ENCODE results near the gene SHQ1. TPM values are rescaled to one million over a fixed set of nuclear protein-coding genes. Genes with fewer than 3 reads are reported as not detected.
A peak's percentile ranks its signal among the peaks of the same experiment; 100 is the strongest.
"Not testable (repeated sequence)": the region's sequence is repeated elsewhere in the genome, so short reads cannot be mapped to it uniquely, and the experiment has no call there.

The SHQ1 gene
- total RNA-seq, 2 experiments from 2014 or later, result 9.4 to 13.1 TPM

DNA sequence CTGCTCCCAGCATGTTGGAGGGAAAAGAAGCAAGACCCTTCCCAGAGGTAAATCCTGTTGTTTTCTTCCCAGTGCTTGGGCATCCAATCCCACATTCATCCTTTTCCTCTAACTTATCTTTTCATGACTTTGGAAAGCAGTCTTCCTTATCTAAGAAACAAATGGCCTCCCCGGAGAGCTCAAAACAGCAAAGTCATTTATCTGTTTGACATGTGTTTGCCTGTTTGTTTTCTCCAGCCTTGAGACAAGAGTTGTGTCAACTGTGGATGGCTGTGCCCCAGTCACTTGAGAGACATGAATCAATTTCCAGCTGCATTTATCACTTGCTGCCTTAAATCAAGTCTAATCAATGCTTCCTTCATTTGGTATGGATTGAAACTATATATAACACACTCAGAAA lies 103.9 kb downstream of the SHQ1 start:
- intact Hi-C loops (cut with DNase I, micrococcal nuclease), result no loop called here
- Mint-ChIP-seq H3K9me3 (no peaks in the 10 kb centered on the region), H3K27ac (no peak overlapping the region), H3K4me3 (no peak overlapping the region), H3K36me3 (ENCODE audit: low read depth) (peaks cover 23% of the 10 kb centered on the region), H3K27me3 (no peaks in the 10 kb centered on the region), H3K4me1 (ENCODE audit: low read depth) (peaks cover 47% of the 10 kb centered on the region)
- no peak overlapping the region for H3K27ac ChIP-seq (ENCODE audit: low read depth in 1 of 2, low read length in 2 of 2)
- peaks cover 19% of the 10 kb centered on the region for H3K4me1 ChIP-seq (ENCODE audit: insufficient read depth, low read length)
- H3K4me3 ChIP-seq (ENCODE audit: low read length), result no peak overlapping the region
- TF ChIP-seq, protein P1, sequence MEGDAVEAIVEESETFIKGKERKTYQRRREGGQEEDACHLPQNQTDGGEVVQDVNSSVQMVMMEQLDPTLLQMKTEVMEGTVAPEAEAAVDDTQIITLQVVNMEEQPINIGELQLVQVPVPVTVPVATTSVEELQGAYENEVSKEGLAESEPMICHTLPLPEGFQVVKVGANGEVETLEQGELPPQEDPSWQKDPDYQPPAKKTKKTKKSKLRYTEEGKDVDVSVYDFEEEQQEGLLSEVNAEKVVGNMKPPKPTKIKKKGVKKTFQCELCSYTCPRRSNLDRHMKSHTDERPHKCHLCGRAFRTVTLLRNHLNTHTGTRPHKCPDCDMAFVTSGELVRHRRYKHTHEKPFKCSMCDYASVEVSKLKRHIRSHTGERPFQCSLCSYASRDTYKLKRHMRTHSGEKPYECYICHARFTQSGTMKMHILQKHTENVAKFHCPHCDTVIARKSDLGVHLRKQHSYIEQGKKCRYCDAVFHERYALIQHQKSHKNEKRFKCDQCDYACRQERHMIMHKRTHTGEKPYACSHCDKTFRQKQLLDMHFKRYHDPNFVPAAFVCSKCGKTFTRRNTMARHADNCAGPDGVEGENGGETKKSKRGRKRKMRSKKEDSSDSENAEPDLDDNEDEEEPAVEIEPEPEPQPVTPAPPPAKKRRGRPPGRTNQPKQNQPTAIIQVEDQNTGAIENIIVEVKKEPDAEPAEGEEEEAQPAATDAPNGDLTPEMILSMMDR (IDR thresholded peaks at IDR 0.05), result no peak
- ATAC-seq (ENCODE audit: poor library complexity) (no peak), DNase-seq (no peak)
- H3K9me3 ChIP-seq (ENCODE audit: control insufficient read depth in 1 of 2, insufficient read depth in 1 of 2, low read length in 2 of 2), result no peaks in the 10 kb centered on the region
- no peaks in the 10 kb centered on the region for H3K27me3 ChIP-seq (ENCODE audit: control insufficient read depth in 1 of 2, insufficient read depth in 2 of 2, low read length in 2 of 2)
- CTCF ChIA-PET, result interaction anchor here (0.6 to 0.7 kb wide), 2 partner anchors 9 to 86 kb away, joined by 3 to 4 read pairs; no protein-coding TSS in a partner anchor
- no peaks in the 10 kb centered on the region for H3K36me3 ChIP-seq (ENCODE audit: insufficient read depth, low read length)
- POLR2A ChIA-PET, result interaction anchor here (1.0 kb wide), 1 partner anchor 248 kb away, joined by 3 read pairs; no protein-coding TSS in a partner anchor

- Histone ChIP-seq H3K27ac (ENCODE audit: low read depth in 1 of 2, low read length in 2 of 2) (peak overlapping the region; percentile 54), H3K4me1 (ENCODE audit: insufficient read depth, low read length) (peaks cover 25% of the 10 kb centered on the region), H3K36me3 (ENCODE audit: insufficient read depth, low read length) (no peaks in the 10 kb centered on the region), H3K4me3 (ENCODE audit: low read length) (peak overlapping the region; percentile 76), H3K27me3 (ENCODE audit: control insufficient read depth in 1 of 2, insufficient read depth in 2 of 2, low read length in 2 of 2) (no peaks in the 10 kb centered on the region), H3K9me3 (ENCODE audit: control insufficient read depth in 1 of 2, insufficient read depth in 1 of 2, low read length in 2 of 2) (peaks cover 4% of the 10 kb centered on the region in 2 experiments)
- H3K36me3 Mint-ChIP-seq (ENCODE audit: low read depth), result peaks cover 9% of the 10 kb centered on the region
- H3K4me1 Mint-ChIP-seq (ENCODE audit: low read depth), result peaks cover 36% of the 10 kb centered on the region
- H3K27ac Mint-ChIP-seq, result peak overlapping the region; percentile 99
- CTCF ChIA-PET, result no interaction called here
- H3K9me3 Mint-ChIP-seq, result peaks cover 1% of the 10 kb centered on the region
- TF ChIP-seq, protein P1 (IDR thresholded peaks at IDR 0.05), result no peak
- intact Hi-C loops (cut with DNase I, micrococcal nuclease), result loop anchor here (2.0 to 5.0 kb wide), 5 partner anchors 15 to 83 kb away; no protein-coding TSS in a partner anchor
- no peak for DNase-seq
- POLR2A ChIA-PET, result interaction anchor here (1.2 to 3.9 kb wide), 17 partner anchors 9 to 1018 kb away, joined by 3 to 89 read pairs (median 8); partner anchors contain the start of genes RYBP and SHQ1
- ATAC-seq (ENCODE audit: poor library complexity), result no peak
- H3K4me3 Mint-ChIP-seq, result peak overlapping the region; percentile 95
- no peaks in the 10 kb centered on the region for H3K27me3 Mint-ChIP-seq
Observed at GRCh38 chr3:72739531-72740466, 108.4 kb downstream of the SHQ1 start.

DNA sequence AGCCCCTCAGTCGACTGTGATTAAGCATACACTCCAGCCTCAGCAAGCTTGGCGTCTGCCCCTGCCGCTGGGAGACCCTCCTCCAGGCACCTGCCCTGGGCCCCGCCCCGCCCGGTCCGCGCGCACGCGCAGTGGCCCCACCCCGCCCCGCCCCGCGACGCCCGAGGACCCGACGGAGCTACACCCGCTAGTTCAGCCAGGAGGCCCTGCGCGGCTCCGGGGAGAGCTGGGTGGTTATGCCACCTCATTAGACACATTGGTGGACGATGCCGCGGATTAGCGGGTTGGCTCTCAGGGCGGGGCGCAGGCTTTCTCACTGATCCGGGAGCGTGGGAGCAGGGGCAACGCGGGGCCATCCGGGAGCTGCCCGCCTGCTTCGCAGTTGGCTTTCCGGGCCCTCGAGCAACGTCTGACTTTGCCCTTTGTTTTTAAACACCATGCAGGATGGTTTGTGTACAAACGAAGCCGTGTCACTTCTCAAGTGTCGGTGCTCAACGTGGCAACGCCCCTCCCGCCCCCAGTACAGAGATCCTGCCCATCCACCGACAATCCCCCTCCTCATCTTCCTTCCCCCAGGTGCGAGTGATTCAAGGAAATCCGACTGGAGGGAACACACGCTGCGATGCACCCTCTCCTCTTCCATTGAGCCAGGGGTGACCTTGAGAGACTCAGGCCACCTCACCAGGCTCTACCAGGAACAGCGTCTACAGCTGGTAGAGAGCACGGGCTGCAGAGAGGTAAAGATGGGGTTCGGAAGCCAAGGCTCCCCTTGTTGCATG lies 109.3 kb downstream of the SHQ1 start:
- Mint-ChIP-seq H3K4me1 (ENCODE audit: low read depth) (peaks cover 36% of the 10 kb centered on the region), H3K27ac (peak overlapping the region; percentile 99), H3K27me3 (no peaks in the 10 kb centered on the region), H3K4me3 (peak overlapping the region; percentile 95), H3K9me3 (peaks cover 5% of the 10 kb centered on the region), H3K36me3 (ENCODE audit: low read depth) (peaks cover 9% of the 10 kb centered on the region)
- H3K4me1 ChIP-seq (ENCODE audit: insufficient read depth, low read length), result peaks cover 25% of the 10 kb centered on the region
- ATAC-seq (ENCODE audit: poor library complexity), result peak; percentile 89
- CTCF ChIA-PET, result no interaction called here
- no peaks in the 10 kb centered on the region for H3K36me3 ChIP-seq (ENCODE audit: insufficient read depth, low read length)
- H3K4me3 ChIP-seq (ENCODE audit: low read length), result peak overlapping the region; percentile 76
- no peaks in the 10 kb centered on the region for H3K27me3 ChIP-seq (ENCODE audit: control insufficient read depth in 1 of 2, insufficient read depth in 2 of 2, low read length in 2 of 2)
- TF ChIP-seq, protein P1 (IDR thresholded peaks at IDR 0.05), result no peak
- POLR2A ChIA-PET, result interaction anchor here (0.7 to 3.9 kb wide), 22 partner anchors 9 to 1017 kb away, joined by 3 to 89 read pairs (median 6); partner anchors contain the start of genes RYBP and SHQ1
- intact Hi-C loops (cut with DNase I, micrococcal nuclease), result loop anchor here (2.0 to 5.0 kb wide), 4 partner anchors 18 to 84 kb away; no protein-coding TSS in a partner anchor
- DNase-seq, result peak; percentile 63 to 87 (median 74)
- H3K27ac ChIP-seq (ENCODE audit: low read depth in 1 of 2, low read length in 2 of 2), result peak overlapping the region; percentile 54
- peaks cover 6 to 7% of the 10 kb centered on the region in 2 experiments for H3K9me3 ChIP-seq (ENCODE audit: control insufficient read depth in 1 of 2, insufficient read depth in 1 of 2, low read length in 2 of 2)

GRCh38 chr3:72735072-72735471 lies 113.2 kb downstream of the SHQ1 start:
- POLR2A ChIA-PET; H3K4me3 Mint-ChIP-seq; H3K36me3 ChIP-seq (ENCODE audit: insufficient read depth, low read length); H3K9me3 Mint-ChIP-seq; H3K27me3 ChIP-seq (ENCODE audit: control insufficient read depth in 1 of 2, insufficient read depth in 2 of 2, low read length in 2 of 2); H3K27ac Mint-ChIP-seq; ATAC-seq (ENCODE audit: poor library complexity); H3K36me3 Mint-ChIP-seq (ENCODE audit: low read depth); CTCF ChIA-PET; H3K27me3 Mint-ChIP-seq; H3K27ac ChIP-seq (ENCODE audit: low read depth in 1 of 2, low read length in 2 of 2); DNase-seq; H3K4me3 ChIP-seq (ENCODE audit: low read length): not testable (repeated sequence)
- intact Hi-C loops (cut with DNase I, micrococcal nuclease), result loop anchor here in 1 of 2 experiments (5.0 kb wide), 2 partner anchors 78 to 87 kb away; no protein-coding TSS in a partner anchor
- H3K9me3 ChIP-seq (ENCODE audit: control insufficient read depth in 1 of 2, insufficient read depth in 1 of 2, low read length in 2 of 2), result peaks cover 12 to 18% of the 10 kb centered on the region in 2 experiments
- peaks cover 21% of the 10 kb centered on the region for H3K4me1 ChIP-seq (ENCODE audit: insufficient read depth, low read length)
- peaks cover 27% of the 10 kb centered on the region for H3K4me1 Mint-ChIP-seq (ENCODE audit: low read depth)
